Measurements from ENCODE around the gene ST3GAL5.

GRCh38 chr2:85830645-85831044 is 58.1 kb downstream of the ST3GAL5 start:
- TF ChIP-seq POLR2AphosphoS5 (IDR thresholded peaks at IDR 0.05) (no peak), POLR2A (IDR thresholded peaks at IDR 0.05) (no peak)
- TF ChIP-seq, protein P1, sequence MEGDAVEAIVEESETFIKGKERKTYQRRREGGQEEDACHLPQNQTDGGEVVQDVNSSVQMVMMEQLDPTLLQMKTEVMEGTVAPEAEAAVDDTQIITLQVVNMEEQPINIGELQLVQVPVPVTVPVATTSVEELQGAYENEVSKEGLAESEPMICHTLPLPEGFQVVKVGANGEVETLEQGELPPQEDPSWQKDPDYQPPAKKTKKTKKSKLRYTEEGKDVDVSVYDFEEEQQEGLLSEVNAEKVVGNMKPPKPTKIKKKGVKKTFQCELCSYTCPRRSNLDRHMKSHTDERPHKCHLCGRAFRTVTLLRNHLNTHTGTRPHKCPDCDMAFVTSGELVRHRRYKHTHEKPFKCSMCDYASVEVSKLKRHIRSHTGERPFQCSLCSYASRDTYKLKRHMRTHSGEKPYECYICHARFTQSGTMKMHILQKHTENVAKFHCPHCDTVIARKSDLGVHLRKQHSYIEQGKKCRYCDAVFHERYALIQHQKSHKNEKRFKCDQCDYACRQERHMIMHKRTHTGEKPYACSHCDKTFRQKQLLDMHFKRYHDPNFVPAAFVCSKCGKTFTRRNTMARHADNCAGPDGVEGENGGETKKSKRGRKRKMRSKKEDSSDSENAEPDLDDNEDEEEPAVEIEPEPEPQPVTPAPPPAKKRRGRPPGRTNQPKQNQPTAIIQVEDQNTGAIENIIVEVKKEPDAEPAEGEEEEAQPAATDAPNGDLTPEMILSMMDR (IDR thresholded peaks at IDR 0.05) = no peak

Data from sigmoid colon (tissue), 4 donors.